EH (cell line): ENCODE measurements around the gene PKNOX1.
A peak's percentile ranks its signal among the peaks of the same experiment; 100 is the strongest.
"Not testable (repeated sequence)": the region's sequence is repeated elsewhere in the genome, so short reads cannot be mapped to it uniquely, and the experiment has no call there.

Experiments used
- DNase-seq: peaks from one replicate; pipeline ENCODE4 v3.0.0-alpha.2; 2015; ENCODE audit warnings: low read depth

Gene PKNOX1

GRCh38 chr21:42973991-42974831 lies at the start of gene PKNOX1:
Gene PKNOX1 (plus strand): TSS chr21:42974562. CDS start chr21:43004382, 29,820 bp downstream.
- DNase-seq = peak; percentile 98

DNA sequence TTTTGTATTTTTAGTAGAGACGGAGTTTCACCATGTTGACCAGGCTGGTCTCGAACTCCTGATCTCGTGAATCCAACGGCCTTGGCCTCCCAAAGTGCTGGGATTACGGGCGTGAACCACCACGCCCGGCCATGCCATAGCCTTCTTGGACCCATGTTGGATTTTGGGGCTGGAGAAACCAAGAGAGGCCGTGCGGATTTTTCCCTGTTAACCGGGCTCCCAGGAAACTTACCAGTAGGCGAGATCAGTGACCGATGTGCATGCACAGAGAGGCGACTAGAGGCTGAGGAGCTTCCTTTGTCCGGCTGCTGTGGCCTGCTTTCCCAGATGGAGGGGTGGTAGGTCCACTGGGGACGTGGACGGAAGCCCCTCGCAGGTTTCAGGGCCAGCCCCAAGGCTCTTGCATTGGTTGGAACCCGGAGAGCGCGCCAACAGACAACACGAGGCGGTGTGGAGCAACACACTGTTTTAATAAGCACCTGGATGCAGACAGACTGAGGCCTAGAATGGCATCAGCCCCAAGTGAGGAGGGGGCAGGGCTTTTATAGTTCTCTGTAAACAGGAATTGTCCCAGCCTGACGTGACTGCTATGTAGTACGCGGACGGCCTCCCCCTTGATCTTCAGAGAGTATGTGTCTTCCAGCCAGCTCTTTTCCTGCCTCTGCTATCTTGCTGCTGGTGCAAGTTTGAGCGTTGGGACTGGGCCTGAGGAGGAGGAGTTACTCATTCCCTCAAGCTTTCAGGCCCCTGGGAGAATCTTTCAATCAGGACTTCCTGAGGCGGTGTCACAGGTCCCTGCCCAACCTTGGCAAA lies 49.0 kb upstream of the PKNOX1 start, which contains the start of gene ERVH48-1:
Gene ERVH48-1 (minus strand): TSS at position 517 of the 813 bp plus-strand sequence. CDS start 6,624 bp downstream, outside the sequence.
- DNase-seq = no peak

DNA sequence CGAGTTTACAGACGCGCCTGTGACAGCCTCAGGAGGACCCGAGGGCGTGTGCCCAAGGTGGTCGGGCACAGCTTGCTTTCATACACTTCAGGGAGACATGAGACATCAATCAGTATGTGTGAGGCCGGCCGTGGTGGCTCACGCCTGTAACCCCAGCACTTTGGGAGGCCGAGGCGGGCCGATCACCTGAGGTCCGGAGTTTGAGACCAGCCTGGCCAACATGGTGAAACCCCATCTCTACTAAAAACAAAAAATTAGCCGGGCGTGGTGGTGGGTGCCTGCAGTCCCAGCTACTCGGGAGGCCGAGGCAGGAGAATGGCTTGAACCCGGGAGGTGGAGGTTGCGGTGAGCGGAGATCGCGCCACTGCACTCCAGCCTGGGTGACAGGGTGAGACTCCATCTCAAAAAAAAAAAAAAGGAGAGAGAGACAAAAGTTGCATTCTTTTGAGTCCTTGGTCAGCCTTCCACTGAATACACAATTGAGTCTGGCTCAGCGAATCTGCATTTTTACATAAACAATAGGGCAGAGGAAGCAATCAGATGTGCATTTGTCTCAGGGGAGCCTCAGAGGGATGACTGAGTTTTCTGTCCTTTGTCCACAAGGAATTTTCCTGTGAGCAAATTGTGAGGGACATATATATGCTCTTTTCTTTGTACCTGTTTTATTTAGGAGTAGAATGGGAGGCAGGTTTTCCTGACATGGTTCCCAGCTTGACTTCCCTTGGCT lies 46.7 kb upstream of the PKNOX1 start:
- not testable (repeated sequence) for DNase-seq

DNA sequence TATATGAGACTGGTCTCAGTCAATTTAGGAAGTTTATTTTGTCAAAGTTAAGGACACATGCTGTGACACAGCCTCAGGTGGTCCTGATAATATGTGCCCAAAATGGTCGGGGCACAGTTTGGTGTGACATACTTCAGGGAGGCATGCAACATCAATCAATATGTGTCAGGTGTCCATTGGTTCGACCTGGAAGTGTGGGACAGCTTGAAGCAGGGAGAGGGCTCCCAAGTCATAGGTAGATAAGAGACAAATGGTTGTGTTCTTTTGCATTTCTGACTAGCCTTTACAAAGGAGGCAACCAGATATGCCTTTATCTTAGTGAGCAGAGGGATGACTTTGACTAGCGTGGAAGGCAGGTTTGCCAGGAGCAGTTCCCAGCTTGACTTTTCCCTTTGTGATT lies 44.4 kb upstream of the PKNOX1 start:
- no peak for DNase-seq

- no peak for DNase-seq
These were observed 42.7 kb upstream of the PKNOX1 start for GRCh38 chr21:42931560-42932235.

DNA sequence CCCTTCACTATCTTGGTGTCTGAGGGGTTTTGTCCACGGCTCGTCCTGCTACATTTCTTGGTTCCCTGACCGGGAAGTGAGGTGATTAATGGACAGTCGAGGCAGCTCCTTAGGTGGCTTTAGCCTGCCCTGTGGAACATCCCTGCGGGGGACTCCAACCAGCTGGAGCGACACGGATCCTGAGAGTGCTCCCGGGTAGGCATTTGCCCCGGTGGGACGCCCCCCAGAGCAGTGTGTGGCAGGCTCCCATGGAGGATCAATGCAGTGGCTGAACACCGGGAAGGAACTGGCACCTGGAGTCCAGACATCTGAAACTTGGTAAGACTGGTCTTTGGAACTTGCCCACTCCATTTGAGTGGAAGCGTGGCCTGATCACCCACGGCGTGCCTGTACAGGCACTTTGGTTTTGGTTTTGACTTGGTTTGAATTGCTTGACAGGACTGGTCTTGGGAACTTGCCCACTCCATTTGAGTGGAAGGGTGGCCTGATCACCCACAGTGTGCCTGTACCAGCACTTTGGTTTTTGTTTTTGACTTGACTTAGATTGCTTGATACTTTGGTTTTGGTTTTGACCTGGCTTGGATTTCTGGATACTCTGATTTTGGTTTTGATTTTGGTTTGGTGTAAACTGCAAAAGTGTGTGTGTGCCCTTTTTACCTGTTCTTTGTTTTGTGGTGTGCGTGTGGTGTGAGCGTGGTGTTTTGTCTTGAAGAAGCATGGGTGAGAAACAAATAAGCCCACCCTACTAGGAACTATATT lies 41.8 kb upstream of the PKNOX1 start:
- not testable (repeated sequence) for DNase-seq

- not testable (repeated sequence) for DNase-seq
These were observed 41.0 kb upstream of the PKNOX1 start for GRCh38 chr21:42933137-42933970.

GRCh38 chr21:42933973-42934372 lies 40.4 kb upstream of the PKNOX1 start:
- not testable (repeated sequence) for DNase-seq

GRCh38 chr21:42936360-42936759 lies 38.0 kb upstream of the PKNOX1 start:
- not testable (repeated sequence) for DNase-seq

- not testable (repeated sequence) for DNase-seq
These were observed 37.1 kb upstream of the PKNOX1 start for GRCh38 chr21:42937034-42937940.

DNA sequence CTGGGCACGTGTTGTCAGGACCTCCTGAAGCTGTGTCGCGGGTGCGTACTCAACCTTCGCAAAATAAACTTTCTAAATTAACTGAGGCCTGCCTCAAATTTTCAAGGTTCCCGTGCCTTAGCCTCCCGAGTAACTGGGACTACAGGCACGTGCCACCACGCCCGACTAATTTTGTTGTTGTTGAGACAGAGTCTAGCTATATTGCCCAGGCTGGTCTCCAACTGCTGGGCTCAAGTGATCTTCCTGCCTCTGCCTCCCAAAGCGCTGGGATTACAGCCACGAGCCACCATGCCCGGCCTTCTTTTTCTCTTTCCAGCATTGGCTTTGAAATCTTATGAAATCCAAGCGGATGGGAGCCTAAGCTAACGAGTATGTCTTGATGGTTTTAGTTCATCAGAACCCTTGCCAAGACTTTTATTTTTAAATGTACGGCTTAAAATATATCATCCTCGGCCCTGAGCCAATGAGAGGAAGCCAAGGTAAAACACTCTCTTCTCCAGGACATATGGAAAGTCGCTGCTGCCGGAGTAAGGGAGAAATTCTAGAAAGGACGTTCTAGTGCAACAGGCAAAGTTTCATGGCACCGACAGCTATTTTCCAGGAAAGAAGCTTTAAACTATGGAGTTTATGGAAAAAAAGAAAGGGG lies 36.3 kb upstream of the PKNOX1 start:
- DNase-seq = no peak

GRCh38 chr21:42938606-42938995 lies 35.8 kb upstream of the PKNOX1 start:
- DNase-seq = not testable (repeated sequence)

DNA sequence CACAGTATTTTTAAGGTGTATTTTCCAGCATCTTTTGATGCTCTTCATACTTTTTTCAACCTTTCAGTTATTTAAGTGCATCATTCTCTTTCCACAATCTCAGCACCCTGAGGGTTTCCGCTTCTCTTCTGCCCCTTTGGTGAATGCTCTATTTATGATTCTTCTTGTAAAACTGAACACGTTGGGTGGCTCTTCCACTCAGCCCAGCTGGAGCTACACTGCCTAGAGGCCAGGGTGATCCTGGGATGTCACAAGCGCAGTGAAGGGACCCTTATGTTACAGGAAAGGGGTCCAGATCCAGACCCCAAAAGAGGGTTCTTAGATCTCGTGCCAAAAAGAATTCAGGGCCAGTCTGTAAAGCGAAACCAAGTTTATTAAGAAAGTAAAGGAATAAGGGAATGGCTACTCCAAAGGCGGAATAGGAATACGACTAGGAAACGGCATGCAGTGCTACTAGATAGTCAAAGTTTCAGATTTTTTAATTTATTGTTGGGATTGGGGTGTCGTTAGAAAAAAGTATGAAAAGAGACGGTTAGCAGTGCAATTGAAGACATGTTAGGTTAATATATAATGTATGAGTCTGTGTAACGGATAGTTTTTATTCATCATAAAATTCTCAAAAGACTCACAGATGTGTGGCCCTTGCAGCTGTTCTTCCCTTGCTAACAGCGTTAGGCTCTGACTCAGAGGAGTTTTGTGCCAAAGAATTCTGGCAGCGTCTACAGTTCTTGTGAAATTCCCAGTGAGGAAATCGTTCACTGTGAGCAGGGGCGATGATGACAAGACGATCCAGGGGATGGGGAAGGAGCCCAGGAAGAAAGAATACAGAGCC lies 34.6 kb upstream of the PKNOX1 start:
- DNase-seq = peak; percentile 96

DNA sequence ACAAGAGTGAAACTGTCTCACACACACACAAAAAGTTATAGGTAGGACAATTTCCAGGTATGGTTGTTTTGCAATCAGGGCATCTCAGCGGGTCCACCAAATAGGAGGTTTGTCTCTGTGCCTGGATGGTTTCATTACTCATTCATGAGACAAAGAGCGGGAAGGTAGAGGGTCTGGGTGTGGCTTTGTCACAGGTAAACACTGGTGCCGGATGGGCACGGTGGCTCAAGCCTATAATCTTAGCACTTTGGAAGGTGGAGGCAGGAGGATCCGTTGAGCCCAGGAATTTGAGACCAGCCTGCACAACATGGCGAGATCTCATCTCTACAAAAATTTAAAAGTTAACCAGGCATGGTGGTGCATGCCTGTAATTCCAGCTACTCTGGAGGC lies 32.7 kb upstream of the PKNOX1 start:
- no peak for DNase-seq

- no peak for DNase-seq
These were observed 32.1 kb upstream of the PKNOX1 start for GRCh38 chr21:42942244-42942643.

DNA sequence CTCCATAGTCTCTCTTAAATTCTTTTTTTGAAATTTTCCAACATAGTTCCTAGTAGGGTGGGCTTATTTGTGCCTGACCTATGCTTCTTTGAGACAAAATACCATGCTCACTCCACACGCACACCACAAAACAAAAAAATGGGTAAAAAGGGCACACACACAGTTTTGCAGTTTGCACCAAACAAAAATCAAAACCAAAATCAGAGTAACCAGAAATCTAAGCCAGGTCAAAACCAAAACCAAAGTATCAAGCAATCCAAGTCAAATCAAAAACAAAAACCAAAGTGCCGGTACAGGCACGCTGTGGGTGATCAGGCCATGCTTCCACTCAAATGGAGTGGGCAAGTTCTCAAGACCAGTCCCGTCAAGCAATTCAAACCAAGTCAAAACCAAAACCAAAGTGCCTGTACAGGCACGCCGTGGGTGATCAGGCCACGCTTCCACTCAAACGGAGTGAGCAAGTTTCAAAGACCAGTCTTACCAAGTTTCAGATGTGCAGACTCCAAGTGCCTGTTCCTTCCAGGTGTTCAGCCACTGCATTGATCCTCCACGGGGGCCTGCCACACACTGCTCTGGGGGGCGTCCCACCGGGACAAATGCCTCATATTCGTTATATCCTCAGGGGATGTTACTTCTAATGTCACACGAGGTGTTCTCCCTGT lies 25.1 kb upstream of the PKNOX1 start:
- not testable (repeated sequence) for DNase-seq

DNA sequence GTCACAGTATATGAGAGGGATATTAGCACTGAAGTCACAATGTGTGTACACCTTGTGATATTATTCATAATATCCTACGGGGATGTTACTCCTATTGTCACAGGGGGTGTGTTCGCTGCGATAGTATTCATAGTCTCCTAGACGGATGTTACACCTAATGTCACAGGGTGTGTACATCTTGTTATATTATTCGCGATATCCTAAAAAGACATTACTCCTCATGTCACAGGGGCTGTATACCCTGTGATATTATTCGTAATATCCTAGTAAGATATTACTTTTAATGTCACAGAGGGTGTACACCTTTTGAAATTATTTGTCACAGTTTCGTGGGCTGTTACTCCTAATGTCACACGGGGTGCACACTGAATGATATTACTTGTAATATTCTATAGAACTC lies 23.2 kb upstream of the PKNOX1 start:
- not testable (repeated sequence) for DNase-seq
